Prostate gland (tissue), 2 donors: ENCODE measurements around the gene BPIFB3. TPM values are rescaled to one million over a fixed set of nuclear protein-coding genes. Genes with fewer than 3 reads are reported as not detected.
"Not testable (repeated sequence)": the region's sequence is repeated elsewhere in the genome, so short reads cannot be mapped to it uniquely, and the experiment has no call there.

ENCODE experiments used
- DNase-seq: peaks from one replicate; pipeline ENCODE4 v3.0.0-alpha.2; 2019; ENCODE audit warnings: low spot score
- H3K27ac ChIP-seq, 2 donors: fragments of 200-600 bp; sonication (generic); 2 replicates each; pipeline ENCODE4 v1.5.1; 2017 to 2019
- H3K27me3 ChIP-seq: fragments of 200-600 bp; sonication (generic); replicated peaks from 2 replicates; pipeline ENCODE4 v1.5.1; 2019; ENCODE audit not compliant: insufficient read depth
- H3K36me3 ChIP-seq, 2 donors: fragments of 200-600 bp; sonication (generic); 1 replicate in 1 of 2; 2 replicates in 1 of 2; pipeline versions ENCODE4 v1.5.1 to v1.8.1; 2017 to 2019
- H3K4me1 ChIP-seq: fragments of 200-600 bp; sonication (generic); replicated peaks from 2 replicates; pipeline ENCODE4 v1.5.1; 2019
- H3K4me3 ChIP-seq, 2 donors: fragments of 200-600 bp; sonication (generic); 2 replicates each; pipeline ENCODE4 v1.5.1; 2017 to 2019
- H3K9me3 ChIP-seq: fragments of 200-600 bp; sonication (generic); 2 replicates; pipeline ENCODE4 v1.5.1; 2017
- POLR2A ChIP-seq: fragments of 450-650 bp; IDR thresholded peaks from one replicate; pipeline ENCODE4 v1.6.1; 2016; ENCODE audit warnings: antibody characterized with exemption, mild to moderate bottlenecking
- POLR2AphosphoS5 ChIP-seq: sonication (generic); formaldehyde crosslinking; IDR thresholded peaks from one replicate; pipeline ENCODE4 v1.6.1; 2017; ENCODE audit warnings: antibody characterized with exemption
- WGBS: methylation state at CpG from one replicate; pipeline ENCODE4 v1.1.5; 2018; 5-methylcytosine and 5-hydroxymethylcytosine counted together
- intact Hi-C: fragments of 100-400 bp; cut with DNase I; formaldehyde crosslinking; loops from one replicate; pipeline ENCODE4 v1.14.2; 2022
- total RNA-seq, 2 donors: library from RNA; depleted of rRNA; stranded (reverse); fragments of >200 nt; gene quantifications; one replicate each; pipeline ENCODE4 v1.1.0, GENCODE V29; 2016
- TF ChIP-seq, protein P1 (sequence below), 4 experiments: fragments of 200-600 bp in 2 of 4; fragments of 450-650 bp in 2 of 4; sonication (generic) in 2 of 4; IDR thresholded peaks; 1 replicate in 3 of 4; 2 replicates in 1 of 4; pipeline ENCODE4 v1.5.1; 2016 to 2019; ENCODE audit warnings: antibody characterized with exemption in 4 of 4, mild to moderate bottlenecking in 2 of 4, moderate library complexity in 2 of 4

BPIFB3 gene
- total RNA-seq, 2 donors from 2014 or later = not detected

DNA sequence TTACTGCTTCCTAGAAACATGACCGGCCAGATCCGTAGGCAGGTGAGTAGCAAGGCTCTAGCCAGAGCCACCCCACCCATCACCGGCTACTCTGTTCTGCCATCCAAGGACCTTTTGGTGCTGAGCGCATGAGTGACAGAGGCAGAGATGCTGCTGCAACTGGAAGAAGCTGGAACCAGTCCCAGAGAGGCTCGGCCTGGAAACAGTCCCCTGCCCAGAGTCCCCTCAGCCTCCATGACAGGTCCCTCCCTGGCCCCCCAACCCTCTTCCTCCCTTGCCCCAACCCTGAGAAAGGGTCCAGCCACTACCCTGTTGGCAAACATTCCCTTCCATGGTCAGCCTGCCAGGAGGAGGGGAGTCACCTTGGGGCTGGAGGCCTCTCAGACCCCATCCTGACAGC lies 57.6 kb downstream of the BPIFB3 start:
- intact Hi-C loops = no loop called here
- DNase-seq = no peak
- 95% methylated on average over 5 of the region's 5 CpGs for WGBS
- Histone ChIP-seq H3K27me3 (no peaks in the 10 kb centered on the region), H3K9me3 (no peaks in the 10 kb centered on the region), H3K36me3 (no peaks in the 10 kb centered on the region), H3K4me1 (no peaks in the 10 kb centered on the region), H3K4me3 (no peak overlapping the region), H3K27ac (no peak overlapping the region)
- no peak for TF ChIP-seq POLR2AphosphoS5
- TF ChIP-seq, protein P1, sequence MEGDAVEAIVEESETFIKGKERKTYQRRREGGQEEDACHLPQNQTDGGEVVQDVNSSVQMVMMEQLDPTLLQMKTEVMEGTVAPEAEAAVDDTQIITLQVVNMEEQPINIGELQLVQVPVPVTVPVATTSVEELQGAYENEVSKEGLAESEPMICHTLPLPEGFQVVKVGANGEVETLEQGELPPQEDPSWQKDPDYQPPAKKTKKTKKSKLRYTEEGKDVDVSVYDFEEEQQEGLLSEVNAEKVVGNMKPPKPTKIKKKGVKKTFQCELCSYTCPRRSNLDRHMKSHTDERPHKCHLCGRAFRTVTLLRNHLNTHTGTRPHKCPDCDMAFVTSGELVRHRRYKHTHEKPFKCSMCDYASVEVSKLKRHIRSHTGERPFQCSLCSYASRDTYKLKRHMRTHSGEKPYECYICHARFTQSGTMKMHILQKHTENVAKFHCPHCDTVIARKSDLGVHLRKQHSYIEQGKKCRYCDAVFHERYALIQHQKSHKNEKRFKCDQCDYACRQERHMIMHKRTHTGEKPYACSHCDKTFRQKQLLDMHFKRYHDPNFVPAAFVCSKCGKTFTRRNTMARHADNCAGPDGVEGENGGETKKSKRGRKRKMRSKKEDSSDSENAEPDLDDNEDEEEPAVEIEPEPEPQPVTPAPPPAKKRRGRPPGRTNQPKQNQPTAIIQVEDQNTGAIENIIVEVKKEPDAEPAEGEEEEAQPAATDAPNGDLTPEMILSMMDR (IDR thresholded peaks at IDR 0.05) = no peak
- TF ChIP-seq POLR2A = no peak

DNA sequence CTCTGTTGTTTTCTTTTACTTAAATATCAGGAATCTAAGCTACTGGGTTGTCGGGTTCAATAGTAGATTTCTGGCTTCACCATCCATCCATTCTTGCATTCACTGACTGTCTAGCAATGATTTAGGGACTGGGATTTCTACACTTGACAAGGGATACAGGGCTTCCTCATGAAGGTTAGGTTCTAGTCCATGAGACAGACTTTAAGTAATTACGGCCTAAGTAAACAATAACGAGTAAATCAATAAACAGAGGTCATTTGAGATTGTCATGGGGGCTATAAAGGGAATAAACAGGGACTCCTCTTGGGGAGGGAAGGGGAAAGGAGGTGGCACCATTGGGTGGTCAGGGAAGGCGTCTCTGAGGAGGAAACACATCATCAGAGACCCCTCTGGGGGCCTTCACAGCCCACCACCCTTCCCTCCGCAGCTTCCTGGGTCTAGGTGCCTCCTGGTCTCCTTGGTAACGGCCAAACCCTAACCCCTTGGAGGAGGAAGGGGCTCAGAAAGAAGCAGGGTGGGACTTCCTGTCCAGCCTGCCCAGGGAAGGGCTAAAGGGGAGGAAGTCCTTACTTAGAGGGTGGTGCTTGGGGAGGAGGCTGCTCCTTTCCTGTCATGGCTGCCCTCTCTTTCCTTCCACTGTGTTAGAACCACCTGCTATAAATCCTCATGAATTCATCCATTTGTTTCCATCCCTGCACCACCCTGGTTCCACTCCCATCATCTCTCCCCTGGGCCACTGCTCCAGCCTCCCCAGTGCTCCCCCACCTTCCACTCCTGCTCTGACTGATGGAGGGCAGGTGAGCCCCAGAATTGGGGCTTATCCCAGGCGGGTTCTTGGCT lies 59.1 kb downstream of the BPIFB3 start:
- TF ChIP-seq, protein P1 (IDR thresholded peaks at IDR 0.05) = no peak
- no peaks in the 10 kb centered on the region for H3K9me3 ChIP-seq
- no peaks in the 10 kb centered on the region for H3K36me3 ChIP-seq
- H3K4me3 ChIP-seq = no peak overlapping the region
- H3K27ac ChIP-seq = no peak overlapping the region
- intact Hi-C loops = no loop called here
- DNase-seq = no peak
- WGBS = 64% methylated on average over 7 of the region's 7 CpGs
- no peaks in the 10 kb centered on the region for H3K4me1 ChIP-seq
- no peaks in the 10 kb centered on the region for H3K27me3 ChIP-seq

- Histone ChIP-seq H3K4me1 (no peaks in the 10 kb centered on the region), H3K4me3 (no peak overlapping the region), H3K9me3 (no peaks in the 10 kb centered on the region), H3K27ac (no peak overlapping the region), H3K27me3 (no peaks in the 10 kb centered on the region), H3K36me3 (no peaks in the 10 kb centered on the region)
- TF ChIP-seq POLR2AphosphoS5 (no peak), POLR2A (no peak)
- TF ChIP-seq, protein P1 (IDR thresholded peaks at IDR 0.05) = no peak
- DNase-seq = no peak
- intact Hi-C loops = no loop called here
- WGBS = 81% methylated on average over 6 of the region's 6 CpGs
These were observed 59.7 kb downstream of the BPIFB3 start for GRCh38 chr20:33113387-33113908.

GRCh38 chr20:33115501-33115900 lies 61.8 kb downstream of the BPIFB3 start:
- 95% methylated on average over 27 of the region's 34 CpGs for WGBS
- H3K4me3 ChIP-seq, DNase-seq: not testable (repeated sequence)

GRCh38 chr20:33119725-33120720 lies 66.3 kb downstream of the BPIFB3 start:
- Histone ChIP-seq H3K9me3 (no peaks in the 10 kb centered on the region), H3K36me3 (no peaks in the 10 kb centered on the region), H3K4me1 (no peaks in the 10 kb centered on the region), H3K27ac (no peak overlapping the region), H3K4me3 (no peak overlapping the region), H3K27me3 (no peaks in the 10 kb centered on the region)
- WGBS = 74% methylated on average over 3 of the region's 3 CpGs
- TF ChIP-seq POLR2A (no peak), POLR2AphosphoS5 (no peak)
- TF ChIP-seq, protein P1 (IDR thresholded peaks at IDR 0.05) = no peak
- intact Hi-C loops = no loop called here
- no peak for DNase-seq

More at GRCh38 chr20:33115501-33115900, 61.8 kb downstream of the BPIFB3 start:
- H3K4me1 ChIP-seq, H3K36me3 ChIP-seq, intact Hi-C loops, H3K27me3 ChIP-seq, H3K9me3 ChIP-seq, H3K27ac ChIP-seq: not testable (repeated sequence)
